GM12875 (cell line): ENCODE data around the gene PPP2R5B.

Source experiments
- H3K4me3 ChIP-seq: one replicate; pipeline ENCODE4 v1.5.1; 2011; ENCODE audit warnings: low read depth, low read length, control low read depth
- CTCF ChIP-seq: IDR thresholded peaks from 2 replicates; pipeline ENCODE4 v1.5.1; 2011; ENCODE audit warnings: low read depth, mild to moderate bottlenecking, control low read depth, inconsistent platforms, low read length, moderate library complexity, borderline replicate concordance; ENCODE audit not compliant: insufficient read depth

Gene PPP2R5B

GRCh38 chr11:64878494-64879243 lies 45.8 kb upstream of the PPP2R5B start, which contains the start of gene EHD1:
EHD1 (minus strand) TSS chr11:64878621; CDS start chr11:64878464, 157 bp downstream.
- H3K4me3 ChIP-seq, result peak within 1 kb of the TSS; percentile 90
- TF ChIP-seq CTCF, result peak; percentile 66

DNA sequence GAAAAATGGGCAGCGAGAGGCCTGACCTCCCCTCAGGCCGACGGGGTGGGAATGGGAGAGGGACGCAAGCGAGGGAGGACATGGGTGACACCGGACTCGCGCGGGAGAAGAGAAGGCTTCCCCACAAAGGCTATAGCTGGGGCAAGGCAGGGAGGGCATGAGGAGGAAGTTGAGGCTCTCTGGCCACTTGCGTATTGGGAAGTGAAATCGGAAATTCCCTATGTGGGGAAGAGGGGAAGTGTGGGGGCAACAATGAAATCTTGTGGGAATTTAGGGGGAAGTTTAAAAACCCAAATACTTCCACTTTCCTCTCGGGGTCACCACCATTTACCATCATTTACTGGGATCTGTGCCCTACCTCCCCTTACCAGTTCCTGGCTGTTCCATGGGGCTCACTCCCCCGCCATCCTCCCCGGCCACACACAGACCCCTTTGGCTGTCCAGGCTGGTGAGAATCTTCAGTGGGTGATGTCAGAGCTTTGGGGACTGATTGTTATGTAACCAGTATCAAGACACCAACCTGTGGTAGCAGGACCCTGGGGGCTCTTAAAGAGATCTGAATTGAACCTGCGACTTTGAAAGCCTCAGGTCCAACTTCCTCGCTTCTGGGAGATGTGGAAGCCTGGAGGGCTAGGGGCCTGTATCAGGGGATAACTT lies 45.1 kb upstream of the PPP2R5B start:
- H3K4me3 ChIP-seq, result peak overlapping the region; percentile 68
- no peak for TF ChIP-seq CTCF

- no peak for TF ChIP-seq CTCF
- H3K4me3 ChIP-seq, result peak overlapping the region; percentile 14
Observed at GRCh38 chr11:64880240-64881001, 44.1 kb upstream of the PPP2R5B start.

DNA sequence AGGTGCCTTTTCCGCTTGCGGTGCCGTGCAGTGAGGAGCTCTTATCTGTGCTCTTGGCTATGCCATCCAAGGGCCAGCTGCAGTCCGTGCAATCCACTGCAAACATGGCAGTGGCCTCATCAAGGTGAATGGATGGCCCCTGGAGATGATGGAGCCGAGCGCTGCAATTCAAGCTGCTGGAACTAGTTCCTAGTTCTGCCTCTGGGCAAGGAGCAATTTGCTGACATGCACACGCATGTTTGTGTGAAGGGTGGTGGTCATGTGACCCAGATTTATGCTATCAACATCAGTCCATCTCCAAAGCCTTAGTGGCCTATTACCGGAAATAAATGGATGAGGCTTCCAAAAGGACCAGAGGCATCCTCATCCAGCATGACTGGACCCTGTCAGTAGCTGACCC lies 43.0 kb upstream of the PPP2R5B start:
- TF ChIP-seq CTCF, result no peak
- no peak overlapping the region for H3K4me3 ChIP-seq

DNA sequence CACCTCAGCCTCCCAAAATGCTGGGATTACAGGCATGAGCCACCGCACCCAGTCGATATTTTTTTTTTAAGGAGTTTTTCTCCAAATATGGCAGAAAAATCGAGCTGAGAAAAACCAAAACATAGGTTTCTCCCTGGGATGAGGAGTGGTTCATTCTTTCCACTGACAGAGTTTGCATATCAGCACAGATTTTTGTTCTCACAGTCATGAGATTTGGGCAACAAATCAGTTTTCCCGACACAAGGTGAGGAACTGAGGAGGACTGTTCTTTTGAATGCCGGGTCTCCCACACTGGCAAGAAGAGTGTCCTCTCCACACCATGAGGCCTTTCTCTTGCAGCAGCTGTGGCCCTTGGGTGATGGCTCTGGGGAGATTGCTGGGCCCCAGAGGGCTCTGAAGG lies 42.2 kb upstream of the PPP2R5B start:
- TF ChIP-seq CTCF, result no peak
- H3K4me3 ChIP-seq, result no peak overlapping the region

- TF ChIP-seq CTCF, result no peak
- H3K4me3 ChIP-seq, result no peak overlapping the region
Observed at GRCh38 chr11:64883575-64883974, 40.9 kb upstream of the PPP2R5B start.
